Stimulated activated CD4-positive, alpha-beta T cell treated with anti-CD3 and anti-CD28 coated beads, TNF-alpha, amount 100 ng/mL, for 1 hour (primary cell): ENCODE data around the gene MUC2.

Source experiments
- DNase-seq, 3 donors: peaks; one replicate each; pipeline ENCODE4 v3.0.0-alpha.2; 2020; ENCODE audit warnings: low read depth in 3 of 3, low spot score in 1 of 3

Gene MUC2

DNA sequence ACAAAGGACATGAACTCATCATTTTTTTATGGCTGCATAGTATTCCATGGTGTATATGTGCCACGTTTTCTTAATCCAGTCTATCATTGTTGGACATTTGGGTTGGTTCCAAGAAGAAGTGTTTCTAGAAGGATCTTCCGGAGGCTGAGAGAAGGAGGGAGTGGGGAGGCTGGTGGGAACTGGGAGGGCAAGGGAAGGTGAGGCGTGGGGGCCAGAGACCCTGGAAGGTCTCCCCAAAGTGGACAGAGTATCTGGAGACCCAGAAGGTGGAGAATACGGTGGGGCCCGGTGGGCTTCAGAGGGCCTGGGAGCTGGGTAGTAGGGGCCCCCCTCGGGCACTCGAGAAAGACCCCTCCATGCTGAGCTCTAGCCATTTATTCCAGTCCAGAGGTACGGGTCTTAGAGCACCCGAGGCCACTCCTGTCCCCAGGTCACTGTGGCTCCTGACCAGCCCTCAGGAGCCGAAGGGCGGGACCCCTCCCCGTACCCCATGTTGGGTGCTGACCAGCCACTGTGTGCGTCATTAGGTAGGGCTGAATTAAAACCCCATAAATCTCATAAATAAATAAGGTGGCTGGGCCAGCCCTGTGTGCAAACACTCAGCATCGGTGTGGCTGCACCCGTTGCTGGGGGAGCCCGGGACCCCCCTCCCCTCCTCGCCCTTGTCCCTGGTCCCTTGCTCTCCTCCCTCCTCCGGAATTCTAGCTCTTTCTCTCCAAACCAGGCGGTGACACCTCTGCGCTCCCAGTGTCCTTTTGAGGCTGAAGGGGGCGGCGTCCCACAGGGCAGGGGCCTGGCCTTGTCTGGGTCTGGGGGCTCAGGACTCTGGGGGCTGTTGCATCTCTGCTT lies 44.3 kb downstream of the MUC2 start:
- DNase-seq = no peak

DNA sequence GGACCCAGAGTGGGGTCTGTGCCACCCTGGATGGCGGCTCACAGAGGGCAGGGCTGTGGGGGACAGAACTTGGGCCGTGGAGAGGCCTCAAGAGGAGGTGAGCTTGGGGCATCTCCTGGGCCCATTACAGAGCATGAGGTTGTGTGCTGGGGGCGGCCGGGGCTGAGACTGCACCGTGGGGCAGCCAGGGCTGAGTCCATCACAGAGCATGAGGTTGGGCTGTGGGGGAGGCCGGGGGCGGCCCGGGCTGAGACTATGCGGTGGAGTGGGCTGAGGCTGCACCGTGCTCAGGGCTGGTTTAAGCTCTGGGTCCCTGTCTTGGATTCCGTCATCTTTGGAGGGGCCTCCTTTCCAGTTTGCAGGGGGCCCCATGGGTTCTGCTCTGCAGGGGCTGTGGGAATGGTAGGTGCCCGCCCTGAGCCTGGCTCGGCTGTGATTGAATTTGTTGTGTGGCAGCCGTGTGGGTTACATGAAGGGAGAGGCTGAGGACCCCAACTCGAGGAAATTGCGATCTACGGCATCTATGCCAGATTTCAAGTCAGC lies 45.0 kb downstream of the MUC2 start:
- DNase-seq = no peak

- DNase-seq = no peak
These were observed 46.1 kb downstream of the MUC2 start for GRCh38 chr11:1120532-1121330.

DNA sequence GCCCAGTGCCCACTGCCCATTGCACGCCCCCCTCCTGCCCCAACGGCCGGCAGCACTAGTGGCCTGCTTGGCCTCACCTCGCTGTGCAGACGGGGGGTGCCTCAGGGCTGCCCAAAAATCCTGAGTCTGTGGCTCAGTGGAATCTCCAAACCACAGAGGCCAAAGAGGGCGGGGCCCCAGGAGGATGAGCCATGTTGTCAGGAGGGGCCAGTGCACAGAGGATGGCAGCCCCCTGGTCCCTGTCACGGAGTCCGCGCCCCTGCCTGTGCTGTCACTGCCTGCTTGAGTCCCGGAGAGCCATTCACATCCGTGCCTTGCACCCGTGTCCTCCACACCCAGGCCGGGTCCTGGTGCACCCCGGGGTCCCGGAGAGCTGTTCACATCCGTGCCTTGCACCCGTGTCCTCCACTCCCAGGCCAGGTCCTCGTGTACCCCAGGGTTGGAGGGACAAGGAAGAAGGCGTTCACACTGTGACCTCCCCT lies 46.7 kb downstream of the MUC2 start:
- no peak for DNase-seq

- no peak for DNase-seq
These were observed 47.4 kb downstream of the MUC2 start for GRCh38 chr11:1121813-1122663.

- DNase-seq = no peak
These were observed 48.0 kb downstream of the MUC2 start for GRCh38 chr11:1122664-1123002.

DNA sequence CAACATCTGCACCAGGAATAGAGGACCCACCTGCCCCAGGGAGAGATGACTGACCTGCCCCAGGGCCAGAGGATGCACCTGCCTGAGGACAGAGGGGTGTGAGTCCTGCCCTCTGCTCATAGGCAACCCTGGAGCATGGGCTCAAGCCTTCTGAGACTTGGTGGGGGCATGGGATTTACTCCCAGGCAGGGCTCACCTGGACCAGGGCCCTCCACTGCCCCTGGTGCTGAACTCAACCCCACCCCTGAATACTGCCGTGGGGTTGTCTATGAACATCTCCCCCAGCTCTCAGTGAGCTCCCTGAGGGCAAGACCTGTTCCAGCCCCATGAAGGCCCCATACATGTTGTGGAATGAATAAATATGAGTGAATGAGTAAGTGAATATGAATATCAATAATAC lies 49.3 kb downstream of the MUC2 start:
- no peak for DNase-seq
